Upper lobe of left lung (tissue), 6 donors: ENCODE results near the gene LTBR. TPM values are rescaled to one million over a fixed set of nuclear protein-coding genes. Genes with fewer than 3 reads are reported as not detected.
"Not testable (repeated sequence)": the region's sequence is repeated elsewhere in the genome, so short reads cannot be mapped to it uniquely, and the experiment has no call there.

Source experiments
- ATAC-seq, 2 donors: fragments of 200-7000 bp; cut with Tn5 transposase; one replicate each; pipeline ENCODE4 v1.9.1; 2022; ENCODE audit warnings: mild to moderate bottlenecking in 2 of 2, moderate library complexity in 2 of 2; ENCODE audit not compliant: low FRiP score in 2 of 2
- DNase-seq, 2 donors: peaks; one replicate each; pipeline ENCODE4 v3.0.0-alpha.2; 2019 to 2020
- H3K27ac ChIP-seq, 4 donors: fragments of 200-600 bp; sonication (generic); one replicate each; pipeline ENCODE4 v1.5.1; 2016 to 2019
- H3K27me3 ChIP-seq, 4 donors: fragments of 200-600 bp; sonication (generic); one replicate each; pipeline ENCODE4 v1.5.1; 2017 to 2019
- H3K36me3 ChIP-seq, 4 donors: fragments of 200-600 bp; sonication (generic); one replicate each; pipeline ENCODE4 v1.5.1; 2016 to 2019
- H3K4me1 ChIP-seq, 4 donors: fragments of 200-600 bp; sonication (generic); one replicate each; pipeline ENCODE4 v1.5.1; 2018 to 2019
- H3K4me3 ChIP-seq, 4 donors: fragments of 200-600 bp; sonication (generic); one replicate each; pipeline ENCODE4 v1.5.1; 2017 to 2019; ENCODE audit warnings: mild to moderate bottlenecking in 2 of 4, moderate library complexity in 1 of 4
- H3K9me3 ChIP-seq, 4 donors: fragments of 200-600 bp; sonication (generic); one replicate each; pipeline ENCODE4 v1.5.1; 2018 to 2019
- CTCF ChIP-seq, 6 experiments: fragments of 450-650 bp in 4 of 6; fragments of 200-600 bp in 2 of 6; sonication (generic) in 2 of 6; IDR thresholded peaks; one replicate each; pipeline ENCODE4 v1.5.1; 2016 to 2019; ENCODE audit warnings: antibody characterized with exemption in 6 of 6
- EP300 ChIP-seq, 4 donors: sonication (generic); formaldehyde crosslinking; IDR thresholded peaks; one replicate each; pipeline ENCODE4 v1.5.1; 2017; ENCODE audit warnings: antibody characterized with exemption in 4 of 4, control low read depth in 2 of 4
- POLR2A ChIP-seq, 4 donors: fragments of 450-650 bp; IDR thresholded peaks; one replicate each; pipeline ENCODE4 v1.5.1; 2016 to 2017; ENCODE audit warnings: antibody characterized with exemption in 4 of 4, mild to moderate bottlenecking in 2 of 4
- POLR2AphosphoS5 ChIP-seq, 2 donors: sonication (generic); formaldehyde crosslinking; IDR thresholded peaks; one replicate each; pipeline ENCODE4 v1.5.1; 2017; ENCODE audit warnings: antibody characterized with exemption in 2 of 2
- WGBS, 2 donors: methylation state at CpG; one replicate each; pipeline ENCODE4 v1.1.5; 2017 to 2018; 5-methylcytosine and 5-hydroxymethylcytosine counted together
- total RNA-seq, 6 donors: library from RNA; depleted of rRNA in 4 of 6; stranded (reverse); fragments of >200 nt in 4 of 6; gene quantifications; one replicate each; pipeline versions ENCODE4 v1.1.0 to v1.2.1, GENCODE V29; 2016 to 2021
- donor health status: DM: no; HTN: no; CAD: no; lungs with moderate emphysema.
- donor health status: DM: no; HTN: yes; CAD: no; lungs with severe emphysema.

The LTBR gene
- total RNA-seq, 6 donors from 2014 or later = 84.9 to 207 (median 150) TPM

GRCh38 chr12:6336079-6336888, 47.7 kb upstream of the LTBR start:
- H3K27ac ChIP-seq = peak overlapping the region; percentile 94 to 100 (median 98)
- DNase-seq (peak; percentile 81 to 97), ATAC-seq (peak; percentile 91 to 92)
- no peaks in the 10 kb centered on the region for H3K9me3 ChIP-seq
- peaks cover 64 to 81% (median 74%) of the 10 kb centered on the region in 4 donors for H3K4me1 ChIP-seq
- peaks cover 14 to 38% (median 30%) of the 10 kb centered on the region in 4 donors for H3K36me3 ChIP-seq
- no peaks in the 10 kb centered on the region for H3K27me3 ChIP-seq
- 0% methylated on average over 8 to 12 of the region's 12 CpGs for WGBS, 2 donors
- peak overlapping the region; percentile 32 to 93 (median 72) for H3K4me3 ChIP-seq
- peak; percentile 98 to 99 (median 99) for TF ChIP-seq EP300 (IDR thresholded peaks at IDR 0.05)
- TF ChIP-seq POLR2A (IDR thresholded peaks at IDR 0.05) = peak in 2 of 4 donors; percentile 48 to 71
- TF ChIP-seq POLR2AphosphoS5 (IDR thresholded peaks at IDR 0.05) = peak; percentile 88 to 97
- TF ChIP-seq CTCF (IDR thresholded peaks at IDR 0.05) = no peak

- WGBS, 2 donors = 5 to 9% methylated on average over 10 to 13 of the region's 15 CpGs
- no peak for ATAC-seq
- H3K27me3 ChIP-seq = no peaks in the 10 kb centered on the region
These were observed 46.8 kb upstream of the LTBR start for GRCh38 chr12:6336889-6337853.

GRCh38 chr12:6337958-6338433, 46.0 kb upstream of the LTBR start:
- no peak for ATAC-seq
- Histone ChIP-seq H3K4me3 (peak overlapping the region; percentile 26 to 93 (median 72)), H3K27ac (peak overlapping the region; percentile 94 to 100 (median 98)), H3K4me1 (peaks cover 59 to 81% (median 74%) of the 10 kb centered on the region in 4 donors), H3K9me3 (no peaks in the 10 kb centered on the region), H3K27me3 (no peaks in the 10 kb centered on the region), H3K36me3 (peaks cover 4 to 21% (median 16%) of the 10 kb centered on the region in 4 donors)
- 19 to 20% methylated on average over 12 of the region's 12 CpGs for WGBS, 2 donors
- TF ChIP-seq EP300 (IDR thresholded peaks at IDR 0.05) (peak in 2 of 4 donors; percentile 24 to 54), POLR2A (IDR thresholded peaks at IDR 0.05) (peak in 1 of 4 donors; percentile 6), CTCF (IDR thresholded peaks at IDR 0.05) (no peak), POLR2AphosphoS5 (IDR thresholded peaks at IDR 0.05) (peak in 1 of 2 donors; percentile 82)
- no peak for DNase-seq

More at GRCh38 chr12:6336889-6337853, 46.8 kb upstream of the LTBR start:
- Histone ChIP-seq H3K4me3 (peak overlapping the region; percentile 32 to 93 (median 72)), H3K36me3 (peaks cover 9 to 29% (median 22%) of the 10 kb centered on the region in 4 donors), H3K4me1 (peaks cover 59 to 78% (median 72%) of the 10 kb centered on the region in 4 donors), H3K9me3 (no peaks in the 10 kb centered on the region), H3K27ac (peak overlapping the region; percentile 94 to 100 (median 98))
- peak in 1 of 2 donors; percentile 61 for DNase-seq
- TF ChIP-seq EP300 (IDR thresholded peaks at IDR 0.05) (no peak), POLR2AphosphoS5 (IDR thresholded peaks at IDR 0.05) (peak; percentile 46 to 71), CTCF (IDR thresholded peaks at IDR 0.05) (peak in 1 of 6 experiments; percentile 4), POLR2A (IDR thresholded peaks at IDR 0.05) (peak in 1 of 4 donors; percentile 14)

GRCh38 chr12:6338536-6338935, 45.4 kb upstream of the LTBR start:
- H3K27me3 ChIP-seq, ATAC-seq, DNase-seq, H3K9me3 ChIP-seq: not testable (repeated sequence)
- peaks cover 59 to 81% (median 74%) of the 10 kb centered on the region in 4 donors for H3K4me1 ChIP-seq
- peak overlapping the region; percentile 94 to 100 (median 98) for H3K27ac ChIP-seq
- peak overlapping the region; percentile 1 to 93 (median 72) for H3K4me3 ChIP-seq
- peaks cover 0 to 16% (median 11%) of the 10 kb centered on the region in 4 donors for H3K36me3 ChIP-seq
- WGBS, 2 donors = 31 to 57% methylated on average over 8 of the region's 8 CpGs
